Right forelimb (tissue), 1 donor: Measurements from ENCODE around the gene VWC2L.
A peak's percentile ranks its signal among the peaks of the same experiment; 100 is the strongest.

Experiments used
- DNase-seq: peaks from one replicate; pipeline ENCODE4 v3.0.0-alpha.2; 2018

The VWC2L gene

DNA sequence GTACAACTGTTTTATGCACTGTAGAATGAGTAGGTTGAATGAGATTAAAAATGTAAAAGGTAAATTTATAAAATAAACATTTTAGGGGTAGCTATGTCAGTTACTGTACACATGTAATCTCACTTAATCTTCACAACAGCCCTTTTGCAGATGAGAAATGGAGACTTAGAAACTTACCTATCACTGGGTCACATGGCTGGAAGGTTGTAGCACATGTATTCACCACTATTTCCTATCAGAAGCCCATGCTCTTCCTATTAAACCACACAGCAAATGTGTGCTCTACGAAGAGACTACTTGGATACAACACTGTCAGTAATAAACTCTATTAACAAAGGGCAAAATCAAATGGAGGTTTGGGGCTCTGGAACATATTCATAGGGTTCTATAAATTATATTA is 60.5 kb downstream of the VWC2L start:
- no peak for DNase-seq

DNA sequence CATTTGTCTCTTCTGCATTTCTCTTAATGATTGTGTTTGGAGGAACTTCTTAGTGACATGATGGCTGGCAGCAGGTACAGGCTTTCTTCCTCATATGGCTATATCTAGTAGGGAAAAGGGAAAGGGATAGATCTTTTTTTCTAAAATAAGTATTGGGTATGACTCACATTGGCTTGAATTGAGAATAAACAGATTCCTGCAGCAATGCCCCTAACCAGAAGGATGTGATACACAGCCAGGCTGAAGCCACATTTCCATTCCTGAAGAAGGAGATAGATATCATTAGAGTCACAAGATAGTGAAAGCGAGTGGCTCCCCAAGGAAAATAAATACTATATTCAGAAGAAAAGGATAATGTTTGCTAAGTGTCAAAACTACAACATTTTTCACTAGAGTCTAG is 61.1 kb downstream of the VWC2L start:
- DNase-seq = no peak

DNA sequence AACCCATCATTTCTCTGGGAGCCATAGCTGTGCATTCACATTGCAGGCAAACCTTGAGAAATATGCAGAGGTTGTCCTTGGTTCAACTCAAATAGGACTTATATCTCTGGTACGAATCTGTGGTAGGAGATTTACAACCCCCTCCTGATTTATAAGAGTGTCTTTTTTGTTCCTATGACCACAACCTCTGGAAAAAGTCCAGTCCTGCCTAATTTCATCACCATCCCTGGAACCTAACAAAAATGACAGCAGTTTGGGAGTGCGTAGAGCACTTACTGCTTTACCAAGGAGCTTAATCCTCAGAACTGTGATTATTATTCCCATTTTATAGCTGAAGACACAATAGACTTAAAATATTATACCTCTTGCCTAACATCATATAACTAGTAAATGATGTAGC is 66.5 kb downstream of the VWC2L start:
- DNase-seq = no peak

DNA sequence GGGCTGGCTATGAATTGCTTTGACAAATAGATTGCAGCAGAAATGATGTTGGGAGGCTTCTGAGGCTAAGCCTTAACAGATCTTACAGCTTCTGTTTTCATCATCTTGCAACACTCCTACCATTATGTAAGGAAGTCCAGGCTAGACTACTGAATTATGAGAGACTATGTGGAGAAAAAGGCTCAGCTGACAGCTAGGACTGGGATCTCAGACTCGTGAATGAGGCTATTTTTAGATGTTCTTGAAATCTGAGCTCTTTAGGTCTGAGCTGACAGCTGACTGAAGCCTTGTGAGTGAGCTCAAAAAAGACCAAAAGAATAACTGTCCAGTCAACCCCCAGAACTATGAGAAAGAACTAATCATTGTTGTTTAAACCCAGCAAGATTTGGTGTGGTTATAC is 70.3 kb downstream of the VWC2L start:
- DNase-seq = no peak

DNA sequence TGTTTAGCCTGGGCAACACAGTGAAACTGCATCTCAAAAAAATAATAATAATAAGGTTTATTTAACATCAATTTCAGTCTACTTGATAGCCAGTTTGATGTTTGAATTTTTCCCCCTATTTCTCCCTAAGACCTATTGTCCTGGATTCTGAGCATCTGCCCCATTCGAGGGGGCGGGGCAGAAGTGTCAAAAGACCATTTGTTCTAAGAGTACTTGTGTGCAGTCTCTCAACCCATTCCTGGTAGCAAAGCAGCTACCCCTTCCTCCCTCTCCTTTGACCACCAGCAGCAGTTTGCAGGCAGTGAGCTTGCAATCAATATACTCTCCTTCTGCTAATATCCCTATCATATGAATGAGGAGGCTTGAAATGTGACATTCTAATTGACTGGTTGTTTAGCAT is 71.9 kb downstream of the VWC2L start:
- no peak for DNase-seq

DNA sequence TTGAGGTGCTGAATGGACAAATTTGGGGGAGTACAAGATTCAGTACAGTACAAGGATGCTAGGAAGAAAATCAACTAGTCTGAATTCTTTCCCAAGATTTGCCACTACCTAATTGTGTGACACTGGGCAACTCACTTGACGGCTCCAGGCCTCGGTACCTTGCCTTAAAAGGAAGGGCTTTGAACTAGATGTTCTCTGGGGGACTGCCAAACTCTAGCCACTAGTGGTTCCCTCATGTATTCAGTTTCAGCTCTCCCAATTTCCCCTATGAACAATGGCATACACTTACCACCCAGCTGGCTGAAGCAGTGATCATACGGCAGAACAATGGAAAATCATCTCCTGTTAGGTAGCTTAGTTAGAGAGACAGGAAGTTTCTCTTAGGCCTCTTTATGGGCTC is 73.4 kb downstream of the VWC2L start:
- no peak for DNase-seq

DNA sequence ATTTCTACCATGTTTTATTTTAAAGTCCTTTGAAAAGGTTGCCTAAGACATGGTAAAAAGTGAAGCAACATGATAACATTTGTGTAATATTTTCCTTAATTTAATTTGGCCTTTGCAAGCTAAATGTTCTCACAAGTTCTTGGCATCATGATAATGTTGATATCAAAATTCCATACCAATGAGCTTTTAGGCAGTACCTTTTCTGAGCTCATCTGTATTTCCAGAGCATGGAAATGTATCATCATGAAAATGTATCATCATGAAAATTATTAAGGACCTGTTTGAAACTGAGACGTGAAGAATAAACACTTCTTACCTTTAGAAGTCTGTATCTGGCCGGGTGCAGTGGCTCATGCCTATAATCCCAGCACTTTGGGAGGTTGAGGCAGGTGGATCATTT is 73.8 kb downstream of the VWC2L start:
- no peak for DNase-seq

DNA sequence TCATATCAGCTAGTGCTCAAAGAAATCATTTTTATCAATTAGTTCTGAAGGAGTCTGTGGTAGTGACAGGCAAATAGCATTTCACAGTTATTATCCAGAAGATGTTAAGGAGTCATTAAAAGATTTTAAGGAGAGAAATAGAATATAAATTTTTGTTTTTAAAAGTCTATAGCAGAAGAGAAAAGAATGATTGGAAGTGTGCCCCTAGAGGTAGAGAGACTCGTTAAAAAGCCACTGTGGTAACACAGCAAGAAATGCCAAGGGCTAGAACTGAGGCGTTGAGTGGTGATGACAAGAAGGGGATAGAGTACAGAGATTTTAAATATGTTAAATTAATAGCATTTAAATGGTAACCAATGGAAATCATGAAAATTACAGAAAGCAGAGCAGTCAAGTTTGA is 78.3 kb downstream of the VWC2L start:
- no peak for DNase-seq

DNA sequence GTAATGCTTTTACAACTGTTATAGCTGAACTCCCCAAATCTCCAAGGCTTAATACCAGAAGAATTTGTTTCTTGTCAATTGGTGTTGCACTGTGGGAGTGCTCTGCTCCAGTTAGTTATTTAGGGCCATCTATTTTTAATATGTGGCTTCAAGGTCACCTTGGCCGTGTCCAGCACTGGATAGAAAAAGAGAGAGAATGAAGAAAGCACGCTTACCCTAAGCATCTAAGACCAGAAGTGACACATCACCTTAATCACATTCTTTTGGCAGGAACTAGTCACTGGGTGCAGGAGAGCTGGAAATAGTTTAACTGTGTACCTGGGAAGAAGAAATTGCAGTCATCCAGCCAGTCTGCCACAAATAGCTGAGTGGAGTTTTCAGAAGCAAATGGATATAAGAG is 78.8 kb downstream of the VWC2L start:
- DNase-seq = no peak

DNA sequence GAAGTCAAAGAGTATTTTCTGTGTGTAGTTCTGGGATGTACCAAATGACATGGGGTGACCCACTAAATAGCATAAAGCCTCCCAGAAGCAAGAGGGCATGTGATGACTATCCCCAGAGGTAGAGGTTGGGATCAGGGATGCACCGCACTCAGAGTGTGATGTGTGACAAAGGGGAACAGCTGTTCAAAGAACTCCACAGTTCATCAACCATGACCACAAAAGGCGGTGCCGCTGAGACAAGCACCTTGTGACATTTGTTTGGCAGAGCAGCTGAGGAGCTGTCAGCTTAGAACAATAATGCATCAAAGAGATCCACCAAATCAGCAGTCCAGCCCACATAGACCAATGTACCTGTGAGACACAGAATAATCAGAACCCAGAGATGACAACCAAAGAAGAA is 81.3 kb downstream of the VWC2L start:
- no peak for DNase-seq

DNA sequence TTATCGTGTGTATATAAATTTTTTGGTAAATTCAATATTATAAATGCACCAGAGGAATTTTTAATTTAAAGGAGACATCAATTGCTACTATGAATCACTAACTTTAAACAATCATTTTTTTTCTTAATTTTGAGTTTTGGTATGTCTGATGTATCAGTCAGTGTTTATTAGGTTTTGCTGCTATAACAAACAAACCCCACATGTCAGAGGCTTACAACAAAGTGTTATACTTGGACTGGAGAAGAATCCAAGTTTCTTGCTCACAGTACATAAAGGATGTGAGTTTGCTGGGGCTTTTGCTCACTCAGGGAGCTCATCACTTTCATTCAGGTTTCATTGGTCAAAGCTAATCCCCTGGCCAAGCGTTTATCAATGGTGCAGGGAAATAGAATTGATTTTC is 81.8 kb downstream of the VWC2L start:
- DNase-seq = no peak

DNA sequence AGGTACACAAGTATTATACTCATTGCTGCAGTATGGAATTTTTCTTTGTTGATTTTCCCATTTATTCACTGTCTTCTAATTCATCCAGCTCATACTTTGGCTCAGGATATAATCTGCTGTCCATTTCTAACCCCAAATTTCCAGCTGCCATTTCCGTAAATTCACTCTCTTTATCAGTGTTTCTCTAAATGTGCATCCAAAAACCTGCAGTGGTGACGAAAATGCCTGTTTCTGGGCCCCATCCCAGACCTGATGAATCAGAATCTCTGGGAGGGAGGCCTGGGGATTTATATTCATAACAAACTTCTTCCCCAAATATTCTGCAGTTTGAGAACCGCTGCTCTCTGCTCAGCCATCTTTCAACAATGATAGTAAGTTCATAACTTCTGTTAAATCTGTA is 86.6 kb downstream of the VWC2L start:
- no peak for DNase-seq

DNA sequence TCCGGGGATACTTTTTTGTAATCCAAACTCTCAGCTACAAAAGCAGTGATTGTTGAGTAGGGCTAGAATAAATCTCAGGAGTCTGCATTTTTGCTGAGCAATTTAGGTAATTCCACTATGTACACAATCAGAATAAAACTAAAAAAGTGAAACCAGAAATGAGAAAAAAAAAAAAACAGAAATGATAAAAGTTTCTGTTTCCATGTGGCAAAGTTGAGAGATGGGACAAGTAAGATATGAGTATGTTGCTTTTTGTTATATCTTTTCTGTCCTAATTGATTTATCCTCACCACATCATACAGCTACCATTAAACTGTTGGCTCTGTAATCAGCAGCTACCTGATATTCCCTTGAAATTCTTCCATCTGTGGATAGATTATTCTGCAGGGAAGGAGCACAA is 92.7 kb downstream of the VWC2L start:
- no peak for DNase-seq

DNA sequence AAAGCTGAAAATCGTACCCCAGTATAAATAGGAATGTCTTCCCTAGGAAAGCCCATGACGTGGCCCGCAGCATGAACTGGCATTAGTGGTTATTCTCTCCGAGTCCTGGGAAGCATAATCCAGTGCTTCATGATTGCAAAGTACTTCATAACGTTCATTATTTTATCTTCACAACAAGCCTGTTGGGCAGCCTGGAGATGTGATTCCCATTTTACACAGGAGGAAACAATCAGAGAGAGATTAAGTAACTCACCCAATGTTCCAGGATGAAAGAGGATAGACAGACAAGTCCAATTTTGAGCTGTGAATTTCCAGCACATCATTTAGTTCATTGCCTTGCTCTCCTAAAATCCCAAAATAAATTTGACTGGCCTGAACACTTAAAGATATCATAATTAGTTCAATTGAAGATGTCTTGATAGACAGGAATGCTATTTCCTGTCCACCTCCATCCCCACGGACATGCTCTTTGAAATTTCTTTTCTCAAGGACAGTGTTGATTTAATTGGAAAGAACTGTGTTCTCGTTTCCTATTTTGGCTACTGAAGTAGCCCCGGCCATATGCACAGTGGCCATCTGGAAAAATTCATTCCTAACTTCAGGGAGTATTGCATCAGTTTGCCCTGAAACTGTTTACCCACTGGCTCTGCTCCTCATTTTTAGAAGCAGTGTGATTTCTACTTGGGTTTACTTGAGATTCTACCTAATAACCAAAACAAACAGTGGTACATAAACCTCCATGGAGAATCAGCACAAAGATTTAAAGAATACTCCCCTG is 93.9 kb downstream of the VWC2L start:
- DNase-seq = no peak

DNA sequence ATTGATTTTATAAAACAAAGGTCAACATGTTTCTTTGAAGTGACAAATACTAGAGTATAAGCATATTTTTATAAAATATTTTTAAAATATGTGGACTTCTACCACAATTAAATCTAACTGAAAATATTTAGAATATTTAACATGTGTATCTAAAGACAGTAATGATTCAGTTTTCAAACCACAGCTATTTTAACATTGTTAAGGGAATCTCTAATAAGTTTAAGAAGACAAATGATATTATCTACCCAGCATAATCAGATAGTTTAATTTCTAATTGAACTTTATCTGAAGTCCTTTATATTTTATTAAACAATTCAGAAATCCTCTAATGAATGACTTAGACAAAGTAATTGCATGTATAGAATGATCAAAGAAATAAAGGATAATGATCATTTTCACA is 96.2 kb downstream of the VWC2L start:
- DNase-seq = no peak

DNA sequence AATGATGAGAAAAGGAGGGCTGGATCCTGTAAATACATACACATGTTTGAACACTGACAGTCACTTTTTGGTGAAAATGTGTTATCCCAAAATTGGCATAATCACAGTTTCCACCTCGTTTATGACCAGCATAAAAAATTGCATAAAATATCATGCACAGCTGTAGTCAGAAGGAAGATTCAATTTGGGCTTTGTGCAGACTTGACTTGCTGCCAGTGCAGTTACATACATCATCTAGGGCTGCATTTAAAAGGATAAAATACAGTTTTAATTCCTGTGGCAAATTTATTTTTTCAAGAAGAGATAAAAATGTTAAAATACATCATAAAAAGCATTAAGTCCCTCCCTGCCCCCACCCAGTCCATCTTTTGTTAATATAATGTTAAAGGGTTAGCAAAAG is 103.8 kb downstream of the VWC2L start:
- no peak for DNase-seq

DNA sequence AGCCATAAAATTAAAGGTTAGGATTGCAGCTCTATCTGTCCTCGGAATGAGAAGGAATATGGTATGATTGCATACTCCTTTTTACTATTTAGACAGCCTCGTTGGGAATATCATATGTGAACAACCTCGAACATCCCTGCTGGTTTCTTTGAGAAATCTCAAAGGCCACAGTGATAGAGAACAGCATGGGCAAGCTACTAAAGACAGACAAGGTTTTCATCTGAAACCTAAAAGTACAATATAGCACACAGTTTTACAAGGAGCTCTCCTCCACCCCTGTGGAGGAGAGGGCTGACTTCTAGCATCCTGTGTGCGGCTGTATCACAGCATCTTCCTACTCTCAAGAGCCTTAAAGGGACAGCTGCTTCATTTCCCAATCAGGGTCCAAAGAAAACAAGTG is 104.3 kb downstream of the VWC2L start:
- DNase-seq = no peak

DNA sequence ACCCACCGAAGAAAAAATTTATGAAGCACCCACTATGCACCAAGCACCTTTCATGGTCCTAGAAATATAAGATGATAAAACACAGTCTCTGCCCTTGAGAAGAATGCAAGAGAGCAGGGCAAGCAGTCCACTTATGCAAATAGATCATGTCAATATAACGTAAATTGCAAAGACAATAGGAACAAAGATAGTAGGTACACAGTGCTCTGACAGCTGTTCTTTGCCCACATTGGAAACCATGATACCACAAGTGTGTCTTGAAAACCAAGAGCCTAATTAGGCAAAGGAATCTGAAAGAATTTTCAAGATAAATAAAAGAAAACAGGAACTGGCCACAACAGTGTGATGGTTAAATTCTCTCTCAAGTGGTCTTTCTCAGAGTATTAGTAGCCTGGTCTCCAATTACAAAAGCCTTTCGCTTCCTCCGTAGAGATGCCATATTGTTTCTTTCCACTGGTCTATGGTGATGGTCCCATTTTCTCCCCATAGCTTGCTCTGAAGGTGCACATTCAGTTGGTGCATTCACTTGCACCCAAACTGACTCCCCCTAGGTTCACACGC is 108.5 kb downstream of the VWC2L start:
- no peak for DNase-seq

DNA sequence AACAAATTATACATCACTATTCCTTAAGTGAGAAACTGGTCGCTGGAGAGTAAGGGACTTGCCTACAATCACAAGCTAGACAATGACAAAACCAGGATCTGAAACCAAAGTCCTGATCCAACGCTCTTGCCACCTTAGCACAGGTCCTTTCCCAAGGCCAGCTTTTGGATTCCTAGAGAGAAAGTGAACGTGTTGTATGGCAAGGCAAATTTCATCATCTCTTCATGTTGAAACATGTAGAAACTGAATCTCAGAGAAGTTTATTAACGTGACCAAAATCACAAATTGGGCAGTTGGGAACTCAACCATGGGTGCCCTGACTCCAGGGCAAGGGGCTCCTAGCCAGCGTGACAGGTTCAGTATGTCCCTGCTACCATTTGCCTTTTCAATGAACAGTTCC is 118.2 kb downstream of the VWC2L start:
- DNase-seq = no peak

DNA sequence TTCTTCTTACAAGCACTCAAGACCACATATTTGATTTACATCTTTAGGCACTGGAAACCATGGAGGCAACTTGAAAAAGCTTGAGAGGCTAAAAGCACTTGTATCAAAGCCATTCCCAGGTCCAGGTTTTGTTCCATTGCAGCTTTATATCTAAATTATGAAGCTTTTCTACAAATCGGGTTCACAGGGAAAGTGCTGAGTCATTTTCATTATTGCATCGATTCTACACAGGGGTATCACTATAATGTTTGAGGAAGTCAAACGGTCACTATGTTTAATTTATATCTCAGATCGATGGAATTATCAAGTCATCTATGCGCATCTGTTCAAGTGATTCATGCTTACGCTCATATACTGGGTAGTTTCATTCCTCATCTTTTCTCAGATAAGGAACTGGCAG is 118.7 kb downstream of the VWC2L start:
- DNase-seq = no peak

DNA sequence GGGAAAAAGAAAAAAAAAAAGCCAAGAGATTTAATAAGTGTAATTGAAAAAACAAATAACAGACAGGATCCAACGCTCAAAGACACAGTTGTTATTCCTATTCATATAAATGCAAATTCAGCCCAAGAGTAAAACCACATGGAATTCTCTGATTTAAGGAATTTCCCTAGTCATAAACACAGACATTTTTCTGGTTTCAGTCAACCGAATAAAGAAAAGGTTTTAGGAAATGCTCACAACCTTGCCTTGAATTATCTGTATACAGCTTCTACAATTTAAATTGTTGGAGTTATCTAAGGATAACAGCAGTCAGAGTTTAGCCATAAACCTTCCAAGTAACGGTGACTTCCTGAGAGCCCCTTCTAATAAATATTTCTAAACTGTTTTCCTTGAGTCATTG is 122.7 kb downstream of the VWC2L start:
- DNase-seq = no peak

DNA sequence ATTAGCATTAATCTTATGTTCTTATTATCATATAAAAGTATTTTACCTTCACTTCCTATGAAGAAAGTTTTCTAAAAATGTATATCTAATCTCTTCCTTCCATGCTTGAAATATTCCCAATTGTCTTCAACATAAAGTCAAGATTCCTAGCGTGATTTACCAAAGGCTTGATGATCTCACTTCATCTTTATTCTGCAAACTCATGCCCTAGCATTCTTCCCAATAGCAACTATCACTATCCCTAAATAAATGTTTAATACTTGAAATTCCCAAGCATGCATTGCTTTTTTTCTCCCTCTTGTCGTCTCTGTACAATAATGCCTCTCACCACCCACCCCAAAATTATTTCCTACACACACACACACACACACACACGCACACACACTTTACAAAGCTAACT is 125.8 kb downstream of the VWC2L start:
- DNase-seq = no peak

DNA sequence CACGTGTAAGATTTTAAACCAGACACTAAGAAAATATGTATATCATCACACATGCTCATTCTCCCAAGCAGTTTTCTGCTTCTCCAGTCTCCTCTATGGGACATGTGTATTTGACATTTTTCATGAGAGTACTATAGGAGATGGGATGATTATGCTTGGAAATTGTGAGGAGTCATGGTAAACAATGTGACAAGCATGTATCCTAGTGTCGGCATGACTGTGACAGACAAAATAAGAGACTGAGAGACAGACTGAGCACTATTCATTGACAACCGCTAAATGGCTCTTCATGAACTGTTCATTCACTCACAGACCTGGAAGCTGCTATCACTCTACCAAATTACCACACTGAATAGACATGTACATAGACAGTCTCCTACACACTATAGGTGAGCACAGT is 127.1 kb downstream of the VWC2L start:
- DNase-seq = no peak

DNA sequence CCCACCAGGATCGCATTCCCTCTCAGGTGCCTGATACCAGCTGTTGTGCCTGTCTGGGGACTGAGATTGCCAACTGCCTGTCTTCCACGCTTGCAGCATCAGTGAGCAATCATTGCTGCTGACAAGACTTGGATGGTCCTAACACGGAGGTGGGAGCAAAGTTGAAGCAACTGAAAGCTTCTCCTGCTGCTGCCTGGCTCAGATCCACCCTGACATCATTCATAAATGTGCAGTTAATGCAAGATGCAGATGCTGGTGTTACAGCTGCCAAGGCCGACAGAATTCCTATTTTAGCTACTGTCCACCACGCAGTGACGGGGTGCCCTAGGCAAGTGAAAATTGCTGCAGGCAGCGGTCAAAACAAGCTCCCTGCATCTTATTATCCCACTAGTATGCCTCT is 131.4 kb downstream of the VWC2L start:
- DNase-seq = peak; percentile 49

DNA sequence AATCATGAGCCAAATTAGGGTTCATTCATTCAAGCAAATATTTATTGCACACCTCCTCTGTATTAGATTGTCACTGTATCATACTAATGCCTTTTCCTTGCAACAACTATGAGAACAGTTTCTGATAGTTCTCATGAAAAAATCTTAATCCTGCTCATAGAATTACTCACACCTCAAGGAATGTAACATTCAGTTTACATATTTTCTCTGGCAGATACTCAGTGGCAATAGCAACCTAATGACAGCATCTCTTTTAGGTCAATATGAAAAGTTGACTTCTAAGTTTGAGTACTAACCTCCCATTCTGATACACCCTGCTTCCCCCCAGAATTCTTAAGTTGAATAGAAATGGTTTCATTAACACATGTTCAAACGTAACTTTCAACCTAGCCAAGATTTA is 132.0 kb downstream of the VWC2L start:
- no peak for DNase-seq
